Measurements from ENCODE around the gene PTPRN2.

The PTPRN2 gene

DNA sequence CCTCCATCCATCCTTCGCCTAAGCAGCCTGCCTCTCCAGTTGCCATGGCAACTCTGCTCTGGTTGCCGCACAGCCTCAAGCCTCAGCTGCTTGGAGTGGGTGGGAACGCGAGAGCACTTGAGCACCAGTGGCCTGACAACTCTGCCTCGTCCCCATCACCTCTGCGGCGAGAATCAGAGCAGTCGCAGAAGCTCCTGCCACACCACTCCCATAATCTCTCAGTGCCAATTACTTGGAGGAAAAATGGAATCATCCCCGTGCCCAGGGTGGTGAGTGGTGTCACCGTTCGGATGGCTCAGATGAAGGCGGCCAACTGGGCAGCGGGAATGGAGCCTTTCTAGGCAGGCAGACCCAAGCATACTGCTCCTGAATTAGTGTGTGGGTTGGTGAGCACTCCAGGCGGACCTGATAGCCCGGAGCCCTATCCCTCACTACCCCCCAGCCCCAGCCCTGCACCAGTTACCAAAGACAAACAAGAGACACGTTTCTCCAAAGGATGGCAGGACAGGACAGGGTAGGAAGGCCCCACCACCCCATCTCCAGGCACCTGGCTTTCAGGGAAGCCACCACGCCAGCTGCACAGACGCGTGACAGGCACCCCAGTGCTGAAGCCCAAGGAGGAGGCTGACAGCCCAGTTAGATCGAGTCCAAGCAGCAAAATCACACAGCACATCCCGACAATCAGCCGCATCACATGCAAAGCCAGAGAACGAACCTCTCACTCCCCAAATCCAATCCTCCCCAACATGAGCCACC, 335.4 kb downstream of the PTPRN2 start:
- Histone ChIP-seq H3K9ac (no peak overlapping the region), H3K36me3 (ENCODE audit: control insufficient read depth, insufficient read depth, low read length) (no peaks in the 10 kb centered on the region), H2AFZ (no peak overlapping the region), H3K27me3 (ENCODE audit: control insufficient read depth, insufficient read depth, low read length) (no peaks in the 10 kb centered on the region), H3K4me1 (no peaks in the 10 kb centered on the region), H3K9me3 (ENCODE audit: control insufficient read depth, low read length) (no peaks in the 10 kb centered on the region), H3K27ac (no peak overlapping the region), H3K4me2 (ENCODE audit: low read length) (no peak overlapping the region), H3K4me3 (ENCODE audit: low read depth, low read length) (no peak overlapping the region), H3K79me2 (no peaks in the 10 kb centered on the region)
- TF ChIP-seq, protein P1, sequence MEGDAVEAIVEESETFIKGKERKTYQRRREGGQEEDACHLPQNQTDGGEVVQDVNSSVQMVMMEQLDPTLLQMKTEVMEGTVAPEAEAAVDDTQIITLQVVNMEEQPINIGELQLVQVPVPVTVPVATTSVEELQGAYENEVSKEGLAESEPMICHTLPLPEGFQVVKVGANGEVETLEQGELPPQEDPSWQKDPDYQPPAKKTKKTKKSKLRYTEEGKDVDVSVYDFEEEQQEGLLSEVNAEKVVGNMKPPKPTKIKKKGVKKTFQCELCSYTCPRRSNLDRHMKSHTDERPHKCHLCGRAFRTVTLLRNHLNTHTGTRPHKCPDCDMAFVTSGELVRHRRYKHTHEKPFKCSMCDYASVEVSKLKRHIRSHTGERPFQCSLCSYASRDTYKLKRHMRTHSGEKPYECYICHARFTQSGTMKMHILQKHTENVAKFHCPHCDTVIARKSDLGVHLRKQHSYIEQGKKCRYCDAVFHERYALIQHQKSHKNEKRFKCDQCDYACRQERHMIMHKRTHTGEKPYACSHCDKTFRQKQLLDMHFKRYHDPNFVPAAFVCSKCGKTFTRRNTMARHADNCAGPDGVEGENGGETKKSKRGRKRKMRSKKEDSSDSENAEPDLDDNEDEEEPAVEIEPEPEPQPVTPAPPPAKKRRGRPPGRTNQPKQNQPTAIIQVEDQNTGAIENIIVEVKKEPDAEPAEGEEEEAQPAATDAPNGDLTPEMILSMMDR (IDR thresholded peaks at IDR 0.05), result no peak

- Histone ChIP-seq H3K4me2 (ENCODE audit: low read length) (no peak overlapping the region), H3K4me3 (ENCODE audit: low read depth, low read length) (no peak overlapping the region), H3K9me3 (ENCODE audit: control insufficient read depth, low read length) (no peaks in the 10 kb centered on the region), H3K4me1 (no peaks in the 10 kb centered on the region), H3K27ac (no peak overlapping the region), H3K27me3 (ENCODE audit: control insufficient read depth, insufficient read depth, low read length) (no peaks in the 10 kb centered on the region), H2AFZ (no peak overlapping the region), H3K79me2 (no peaks in the 10 kb centered on the region), H3K9ac (no peak overlapping the region), H3K36me3 (ENCODE audit: control insufficient read depth, insufficient read depth, low read length) (no peaks in the 10 kb centered on the region)
- TF ChIP-seq, protein P1 (IDR thresholded peaks at IDR 0.05), result no peak
Observed at GRCh38 chr7:158251061-158251965, 336.3 kb downstream of the PTPRN2 start.

DNA sequence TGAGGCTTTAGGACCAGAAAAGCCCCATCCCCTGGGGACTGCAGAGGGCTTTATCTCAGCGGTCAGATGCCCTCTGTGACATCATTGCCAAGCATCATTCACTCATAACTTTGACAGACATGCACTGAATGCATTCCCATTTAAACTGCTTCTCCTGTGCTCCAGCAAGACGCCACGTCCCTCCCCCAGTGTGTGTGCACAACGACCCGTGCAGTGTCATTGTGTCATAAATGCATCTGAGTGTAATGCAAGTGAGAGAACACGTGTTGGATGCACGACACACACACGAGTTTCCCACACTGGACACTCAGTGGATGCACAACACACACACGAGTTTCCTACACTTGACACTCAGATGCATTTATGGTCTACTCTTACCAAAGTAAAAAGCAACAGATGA, 337.9 kb downstream of the PTPRN2 start:
- TF ChIP-seq, protein P1 (IDR thresholded peaks at IDR 0.05), result no peak
- no peaks in the 10 kb centered on the region for H3K36me3 ChIP-seq (ENCODE audit: control insufficient read depth, insufficient read depth, low read length)
- no peak overlapping the region for H3K27ac ChIP-seq
- no peak overlapping the region for H3K4me3 ChIP-seq (ENCODE audit: low read depth, low read length)
- H2AFZ ChIP-seq, result no peak overlapping the region
- no peaks in the 10 kb centered on the region for H3K27me3 ChIP-seq (ENCODE audit: control insufficient read depth, insufficient read depth, low read length)
- no peak overlapping the region for H3K9ac ChIP-seq
- no peaks in the 10 kb centered on the region for H3K9me3 ChIP-seq (ENCODE audit: control insufficient read depth, low read length)
- H3K4me2 ChIP-seq (ENCODE audit: low read length), result no peak overlapping the region
- H3K79me2 ChIP-seq, result no peaks in the 10 kb centered on the region
- H3K4me1 ChIP-seq, result no peaks in the 10 kb centered on the region

- no peaks in the 10 kb centered on the region for H3K79me2 ChIP-seq
- no peak overlapping the region for H2AFZ ChIP-seq
- H3K4me1 ChIP-seq, result no peaks in the 10 kb centered on the region
- H3K4me3 ChIP-seq (ENCODE audit: low read depth, low read length), result no peak overlapping the region
- no peaks in the 10 kb centered on the region for H3K27me3 ChIP-seq (ENCODE audit: control insufficient read depth, insufficient read depth, low read length)
- no peak overlapping the region for H3K27ac ChIP-seq
- no peak overlapping the region for H3K9ac ChIP-seq
- H3K4me2 ChIP-seq (ENCODE audit: low read length), result no peak overlapping the region
- H3K36me3 ChIP-seq (ENCODE audit: control insufficient read depth, insufficient read depth, low read length), result no peaks in the 10 kb centered on the region
- TF ChIP-seq, protein P1 (IDR thresholded peaks at IDR 0.05), result no peak
- H3K9me3 ChIP-seq (ENCODE audit: control insufficient read depth, low read length), result no peaks in the 10 kb centered on the region
Observed at GRCh38 chr7:158248816-158249215, 338.8 kb downstream of the PTPRN2 start.

Data from parathyroid adenoma (tissue), 2 donors.